Measurements from ENCODE around the gene EFCAB8.

DNA sequence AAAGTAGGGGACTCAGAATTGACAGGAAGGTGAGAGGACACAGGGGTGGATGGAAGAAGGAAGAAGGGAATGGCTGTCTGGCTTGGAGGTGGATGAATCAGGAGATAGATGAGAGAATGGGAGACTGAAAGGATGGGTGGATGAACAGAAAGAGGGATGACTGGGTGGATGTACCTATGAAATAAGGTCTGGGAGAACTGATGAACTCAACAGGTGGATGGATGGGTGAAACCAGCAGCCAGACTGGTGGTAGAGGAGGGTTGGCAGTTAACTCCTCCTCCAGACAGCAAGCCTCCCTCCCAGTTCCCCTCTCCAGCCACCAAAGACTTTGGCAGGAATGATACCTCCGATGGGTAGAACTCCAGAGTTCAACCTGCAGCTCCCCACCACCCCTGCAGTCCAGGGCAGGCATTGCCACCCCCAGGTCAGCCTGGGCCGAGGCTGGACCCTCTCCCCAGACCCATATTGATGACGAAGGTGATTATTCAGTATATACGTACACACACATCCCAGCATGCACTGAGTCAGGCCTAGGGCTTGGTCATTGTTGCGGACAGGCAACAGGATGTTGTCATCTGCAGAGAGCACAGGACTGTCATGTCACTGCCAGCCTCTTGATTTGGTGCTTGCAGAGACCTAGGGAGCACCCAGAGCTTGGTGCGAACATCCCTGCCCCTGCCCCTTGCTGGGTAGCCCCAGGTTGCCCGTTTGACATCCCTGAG is 143.5 kb downstream of the EFCAB8 start:
- TF ChIP-seq, protein P1, sequence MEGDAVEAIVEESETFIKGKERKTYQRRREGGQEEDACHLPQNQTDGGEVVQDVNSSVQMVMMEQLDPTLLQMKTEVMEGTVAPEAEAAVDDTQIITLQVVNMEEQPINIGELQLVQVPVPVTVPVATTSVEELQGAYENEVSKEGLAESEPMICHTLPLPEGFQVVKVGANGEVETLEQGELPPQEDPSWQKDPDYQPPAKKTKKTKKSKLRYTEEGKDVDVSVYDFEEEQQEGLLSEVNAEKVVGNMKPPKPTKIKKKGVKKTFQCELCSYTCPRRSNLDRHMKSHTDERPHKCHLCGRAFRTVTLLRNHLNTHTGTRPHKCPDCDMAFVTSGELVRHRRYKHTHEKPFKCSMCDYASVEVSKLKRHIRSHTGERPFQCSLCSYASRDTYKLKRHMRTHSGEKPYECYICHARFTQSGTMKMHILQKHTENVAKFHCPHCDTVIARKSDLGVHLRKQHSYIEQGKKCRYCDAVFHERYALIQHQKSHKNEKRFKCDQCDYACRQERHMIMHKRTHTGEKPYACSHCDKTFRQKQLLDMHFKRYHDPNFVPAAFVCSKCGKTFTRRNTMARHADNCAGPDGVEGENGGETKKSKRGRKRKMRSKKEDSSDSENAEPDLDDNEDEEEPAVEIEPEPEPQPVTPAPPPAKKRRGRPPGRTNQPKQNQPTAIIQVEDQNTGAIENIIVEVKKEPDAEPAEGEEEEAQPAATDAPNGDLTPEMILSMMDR (IDR thresholded peaks at IDR 0.05): no peak
- TF ChIP-seq POLR2A (IDR thresholded peaks at IDR 0.05): no peak
